K562 (cell line): ENCODE data around the gene EPHA10.

Experiments
- ADNP ChIP-seq: fragments of 200-800 bp; sonication (Bioruptor generic); IDR thresholded peaks from 2 replicates; pipeline ENCODE4 v1.6.1; 2016; ENCODE audit warnings: missing genetic modification characterization, missing compliant biosample characterization
- CC2D1A ChIP-seq: fragments of 450-650 bp; IDR thresholded peaks from 2 replicates; pipeline ENCODE4 v1.6.1; 2017; ENCODE audit warnings: mild to moderate bottlenecking
- CTCF ChIP-seq, 3 experiments: IDR thresholded peaks in 2 of 3; conservative IDR thresholded peaks in 1 of 3; 2 replicates each; pipeline ENCODE4 v1.5.1; 2011 to 2012; ENCODE audit warnings: low read length in 3 of 3, mild to moderate bottlenecking in 3 of 3, control low read depth in 2 of 3, improper control_type of control experiment in 1 of 3, inconsistent platforms in 1 of 3, low read depth in 1 of 3, mixed read lengths in 1 of 3, moderate library complexity in 1 of 3; ENCODE audit not compliant: insufficient read depth in 2 of 3
- HDAC2 ChIP-seq: fragments of 450-650 bp; IDR thresholded peaks from 2 replicates; pipeline ENCODE4 v1.6.1; 2016; ENCODE audit warnings: mild to moderate bottlenecking
- NCOR1 ChIP-seq: fragments of 450-650 bp; IDR thresholded peaks from 2 replicates; pipeline ENCODE4 v1.6.1; 2016; ENCODE audit warnings: mild to moderate bottlenecking, moderate library complexity
- POLR2A ChIP-seq: fragments of 450-650 bp; conservative IDR thresholded peaks from 2 replicates; pipeline ENCODE4 v1.6.1; 2016
- POLR2AphosphoS5 ChIP-seq: IDR thresholded peaks from 2 replicates; pipeline ENCODE4 v1.6.1; 2011; ENCODE audit warnings: mild to moderate bottlenecking, low read depth, low read length, moderate library complexity; ENCODE audit not compliant: control insufficient read depth, insufficient read depth
- PYGO2 ChIP-seq: fragments of 450-650 bp; IDR thresholded peaks from 2 replicates; pipeline ENCODE4 v1.6.1; 2016; ENCODE audit warnings: mild to moderate bottlenecking, missing genetic modification characterization, moderate library complexity, missing compliant biosample characterization
- SPI1 ChIP-seq: IDR thresholded peaks from 2 replicates; pipeline ENCODE4 v1.6.1; 2011; ENCODE audit warnings: low read depth, low read length, control low read depth, borderline replicate concordance
- TRIM28 ChIP-seq: fragments of 450-650 bp; IDR thresholded peaks from 2 replicates; pipeline ENCODE4 v1.6.1; 2017
- ZBTB7A ChIP-seq: IDR thresholded peaks from 2 replicates; pipeline ENCODE4 v1.6.1; 2011; ENCODE audit warnings: low read depth, mild to moderate bottlenecking, low read length, moderate library complexity, borderline replicate concordance; ENCODE audit not compliant: control insufficient read depth
- ZNF121 ChIP-seq: sonication (generic); formaldehyde crosslinking; conservative IDR thresholded peaks from 2 replicates; pipeline ENCODE4 v1.8.0; 2022; ENCODE audit warnings: missing genetic modification reagents

GRCh38 chr1:37701051-37701450 lies 63.9 kb downstream of the EPHA10 start:
- TF ChIP-seq ZBTB7A, result no peak
- no peak for TF ChIP-seq CC2D1A
- TF ChIP-seq CTCF (IDR thresholded peaks at IDR 0.05 in 2 of 3, conservative IDR thresholded peaks at IDR 0.05 in 1 of 3; ENCODE audit: insufficient read depth in 2 of 3, low read depth in 1 of 3, low read length in 3 of 3), result no peak
- TF ChIP-seq POLR2A, result no peak
- no peak for TF ChIP-seq TRIM28
- no peak for TF ChIP-seq ADNP (tag)
- TF ChIP-seq HDAC2, result no peak
- no peak for TF ChIP-seq PYGO2
- no peak for TF ChIP-seq ZNF121 (CRISPR knock-in tag)
- TF ChIP-seq NCOR1, result no peak
- TF ChIP-seq SPI1, result no peak
- 0 out of 2 replicates have a peak, but pooled peaks have one; percentile 13 for TF ChIP-seq POLR2AphosphoS5
